GM06990 (cell line): ENCODE results near the gene GNPDA1.

Experiments
- DNase-seq: peaks from one replicate; pipeline ENCODE4 v3.0.0-alpha.2; 2011; ENCODE audit not compliant: insufficient read length; ENCODE audit errors: extremely low read depth
- H3K27me3 ChIP-seq: replicated peaks from 2 replicates; pipeline ENCODE4 v1.6.0; 2011; ENCODE audit warnings: low read length; ENCODE audit not compliant: control insufficient read depth, insufficient read depth
- H3K36me3 ChIP-seq: 2 replicates; pipeline ENCODE4 v1.5.1; 2011; ENCODE audit warnings: low read length; ENCODE audit not compliant: control insufficient read depth, insufficient read depth
- H3K4me3 ChIP-seq: replicated peaks from 2 replicates; pipeline ENCODE4 v1.5.1; 2011; ENCODE audit warnings: low read depth, mild to moderate bottlenecking, control low read depth, low read length
- TF ChIP-seq, protein P1 (sequence below): IDR thresholded peaks from 2 replicates; pipeline ENCODE4 v1.5.1; 2011; ENCODE audit warnings: low read length, control low read depth, mild to moderate bottlenecking, inconsistent platforms; ENCODE audit not compliant: insufficient read depth, poor library complexity, severe bottlenecking

Gene GNPDA1

DNA sequence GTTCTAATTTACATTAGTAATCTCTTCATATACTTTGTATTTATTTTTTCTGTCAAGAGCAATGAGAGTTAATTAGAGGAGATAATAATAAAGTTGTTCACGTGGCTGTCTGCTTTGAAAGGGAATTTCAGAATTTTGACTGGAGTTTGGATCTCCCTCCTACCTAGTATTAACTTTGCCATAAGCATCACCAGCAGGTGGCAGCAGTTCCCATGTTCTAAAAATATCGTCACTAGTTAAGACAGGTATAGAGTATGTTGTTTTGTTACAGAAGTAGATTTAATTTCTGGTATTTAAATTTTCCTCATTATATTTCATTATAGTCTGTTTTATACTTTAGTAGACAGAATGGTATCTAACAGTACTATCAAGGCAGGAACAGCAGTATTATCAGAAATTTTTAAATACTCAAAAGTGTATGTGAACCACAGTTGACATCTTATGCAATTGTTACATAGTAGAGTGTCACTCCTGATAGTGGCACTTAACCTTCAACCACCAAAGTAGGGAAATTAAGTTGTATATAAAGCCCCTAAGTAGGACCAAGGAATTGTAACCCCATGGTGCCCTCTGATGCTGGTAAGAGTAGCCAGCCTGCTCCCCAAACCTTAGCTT lies 20.4 kb downstream of the GNPDA1 start:
- Histone ChIP-seq H3K4me3 (no peak overlapping the region), H3K36me3 (no peaks in the 10 kb centered on the region; the same call in 1 of the 2 replicates), H3K27me3 (no peaks in the 10 kb centered on the region)
- DNase-seq: no peak
- TF ChIP-seq, protein P1, sequence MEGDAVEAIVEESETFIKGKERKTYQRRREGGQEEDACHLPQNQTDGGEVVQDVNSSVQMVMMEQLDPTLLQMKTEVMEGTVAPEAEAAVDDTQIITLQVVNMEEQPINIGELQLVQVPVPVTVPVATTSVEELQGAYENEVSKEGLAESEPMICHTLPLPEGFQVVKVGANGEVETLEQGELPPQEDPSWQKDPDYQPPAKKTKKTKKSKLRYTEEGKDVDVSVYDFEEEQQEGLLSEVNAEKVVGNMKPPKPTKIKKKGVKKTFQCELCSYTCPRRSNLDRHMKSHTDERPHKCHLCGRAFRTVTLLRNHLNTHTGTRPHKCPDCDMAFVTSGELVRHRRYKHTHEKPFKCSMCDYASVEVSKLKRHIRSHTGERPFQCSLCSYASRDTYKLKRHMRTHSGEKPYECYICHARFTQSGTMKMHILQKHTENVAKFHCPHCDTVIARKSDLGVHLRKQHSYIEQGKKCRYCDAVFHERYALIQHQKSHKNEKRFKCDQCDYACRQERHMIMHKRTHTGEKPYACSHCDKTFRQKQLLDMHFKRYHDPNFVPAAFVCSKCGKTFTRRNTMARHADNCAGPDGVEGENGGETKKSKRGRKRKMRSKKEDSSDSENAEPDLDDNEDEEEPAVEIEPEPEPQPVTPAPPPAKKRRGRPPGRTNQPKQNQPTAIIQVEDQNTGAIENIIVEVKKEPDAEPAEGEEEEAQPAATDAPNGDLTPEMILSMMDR: peak; percentile 61

DNA sequence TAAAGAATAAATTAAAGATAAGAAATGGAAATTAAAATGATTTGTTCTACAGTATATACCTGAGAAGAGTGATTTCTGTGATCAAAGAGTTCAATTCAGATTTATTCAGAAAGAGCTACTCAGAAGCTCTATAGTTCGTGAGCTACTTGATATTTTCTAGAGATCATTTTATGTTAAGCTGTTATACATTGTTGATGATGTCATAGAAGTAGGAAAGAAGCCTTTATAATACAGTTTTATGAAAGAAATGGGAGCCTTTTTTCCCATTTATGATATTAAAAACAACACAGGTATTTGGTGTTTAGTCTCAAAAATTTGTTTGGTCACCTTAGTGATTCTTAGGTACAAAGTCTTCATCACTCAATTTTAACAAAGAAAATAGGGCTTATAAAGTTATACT lies 23.1 kb downstream of the GNPDA1 start:
- no peaks in the 10 kb centered on the region; the same call in 1 of the 2 replicates for H3K36me3 ChIP-seq
- TF ChIP-seq, protein P1: no peak
- no peaks in the 10 kb centered on the region for H3K27me3 ChIP-seq
- no peak overlapping the region for H3K4me3 ChIP-seq
- no peak for DNase-seq

DNA sequence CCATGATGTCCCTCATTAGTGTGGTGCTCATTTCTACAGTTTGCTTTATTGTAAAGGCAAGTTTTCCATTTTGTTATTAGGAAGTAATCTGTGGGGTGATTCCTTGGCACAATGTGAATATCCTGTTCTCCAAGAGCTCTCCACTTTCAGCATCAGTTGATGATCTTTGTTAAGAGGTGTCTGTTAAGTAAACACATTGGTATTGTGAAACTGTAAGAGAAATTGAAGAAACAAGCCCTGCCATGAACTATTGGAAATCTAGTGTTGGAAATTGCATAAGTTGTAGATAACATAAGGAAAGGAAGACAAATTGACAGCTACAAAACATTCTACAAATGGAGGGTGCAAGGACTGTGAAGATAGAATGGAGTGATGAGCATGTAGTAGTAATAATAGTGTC lies 26.8 kb downstream of the GNPDA1 start:
- Histone ChIP-seq H3K27me3 (no peaks in the 10 kb centered on the region), H3K36me3 (peaks cover 4% of the 10 kb centered on the region; the same call in 1 of the 2 replicates), H3K4me3 (no peak overlapping the region)
- no peak for DNase-seq
- TF ChIP-seq, protein P1: no peak

DNA sequence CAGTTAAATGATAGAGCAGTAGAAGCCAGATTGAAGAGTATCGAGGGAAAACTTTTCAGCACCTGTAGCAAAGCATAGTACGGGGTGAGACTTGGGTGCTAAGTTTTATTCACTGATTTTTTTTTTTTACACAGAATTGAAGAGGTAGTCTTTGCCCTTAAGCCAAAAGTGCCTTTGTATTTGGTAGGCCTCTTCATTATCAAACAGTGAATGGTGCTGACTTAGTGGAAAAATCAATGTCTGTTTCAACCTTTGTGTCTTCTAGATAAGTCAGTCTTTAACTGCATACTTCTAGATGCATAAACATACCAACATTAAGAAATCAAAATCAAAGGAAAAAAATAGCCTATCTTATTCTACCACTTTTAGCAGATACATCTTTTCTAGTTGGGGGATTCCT lies 30.2 kb downstream of the GNPDA1 start:
- Histone ChIP-seq H3K27me3 (no peaks in the 10 kb centered on the region), H3K36me3 (peaks cover 10% of the 10 kb centered on the region), H3K4me3 (no peak overlapping the region)
- no peak for DNase-seq
- TF ChIP-seq, protein P1: no peak

DNA sequence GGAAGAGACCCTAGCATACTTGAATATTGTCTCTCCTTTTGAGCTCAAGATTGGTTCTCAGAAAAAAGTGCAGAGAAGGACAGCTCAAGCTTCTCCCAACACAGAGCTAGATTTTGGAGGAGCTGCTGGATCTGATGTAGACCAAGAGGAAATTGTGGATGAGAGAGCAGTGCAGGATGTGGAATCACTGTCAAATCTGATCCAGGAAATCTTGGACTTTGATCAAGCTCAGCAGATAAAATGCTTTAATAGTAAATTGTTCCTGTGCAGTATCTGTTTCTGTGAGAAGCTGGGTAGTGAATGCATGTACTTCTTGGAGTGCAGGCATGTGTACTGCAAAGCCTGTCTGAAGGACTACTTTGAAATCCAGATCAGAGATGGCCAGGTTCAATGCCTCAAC lies 34.4 kb downstream of the GNPDA1 start:
- peaks cover 9% of the 10 kb centered on the region for H3K36me3 ChIP-seq
- H3K27me3 ChIP-seq: no peaks in the 10 kb centered on the region
- TF ChIP-seq, protein P1: no peak
- no peak overlapping the region for H3K4me3 ChIP-seq
- DNase-seq: no peak

DNA sequence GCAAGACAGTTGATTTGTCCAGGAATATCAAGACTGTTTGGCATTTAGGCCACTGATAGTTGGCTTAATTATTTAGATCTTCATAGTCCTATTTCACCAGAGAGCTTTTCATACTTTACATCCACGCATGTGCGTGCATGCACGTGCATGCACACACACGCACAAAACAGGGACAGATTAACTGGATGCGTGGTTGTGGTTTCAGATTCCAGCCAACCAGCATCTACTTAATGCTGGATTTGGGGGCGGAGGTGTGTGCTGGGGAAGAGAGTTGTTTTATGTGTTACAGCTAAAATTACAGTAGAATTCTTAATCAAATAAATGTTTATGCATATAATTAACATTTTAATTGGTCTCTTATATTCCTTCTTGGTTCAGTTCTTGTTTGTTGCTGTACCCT lies 36.7 kb downstream of the GNPDA1 start:
- Histone ChIP-seq H3K27me3 (no peaks in the 10 kb centered on the region), H3K36me3 (peaks cover 6% of the 10 kb centered on the region), H3K4me3 (no peak overlapping the region)
- no peak for DNase-seq
- TF ChIP-seq, protein P1: no peak
